GM12872 (cell line): ENCODE data around the gene C22orf15.

Experiments
- CTCF ChIP-seq: IDR thresholded peaks from 3 replicates; pipeline ENCODE4 v1.5.1; 2011; ENCODE audit warnings: low read depth, mild to moderate bottlenecking, low read length, moderate library complexity; ENCODE audit not compliant: insufficient read depth

Gene C22orf15

GRCh38 chr22:23803001-23803819 is 40.4 kb downstream of the C22orf15 start:
- TF ChIP-seq CTCF = no peak

GRCh38 chr22:23804781-23805291 is 42.0 kb downstream of the C22orf15 start:
- no peak for TF ChIP-seq CTCF

- TF ChIP-seq CTCF = no peak
Observed at GRCh38 chr22:23806837-23807236, 44.0 kb downstream of the C22orf15 start.

- no peak for TF ChIP-seq CTCF
Observed at GRCh38 chr22:23812378-23812777, 49.6 kb downstream of the C22orf15 start.
